Suprapubic skin (tissue), 4 donors: ENCODE measurements around the gene LDAH. TPM values are rescaled to one million over a fixed set of nuclear protein-coding genes. Genes with fewer than 3 reads are reported as not detected.

Source experiments
- DNase-seq, 2 donors: peaks; one replicate each; pipeline ENCODE4 v3.0.0-alpha.2; 2019; ENCODE audit warnings: low spot score in 2 of 2
- H3K27ac ChIP-seq: fragments of 200-600 bp; sonication (generic); one replicate; pipeline ENCODE4 v1.5.1; 2019
- H3K27me3 ChIP-seq: fragments of 200-600 bp; sonication (generic); one replicate; pipeline ENCODE4 v1.5.1; 2019
- H3K36me3 ChIP-seq: fragments of 200-600 bp; sonication (generic); one replicate; pipeline ENCODE4 v1.5.1; 2019
- H3K4me1 ChIP-seq: fragments of 200-600 bp; sonication (generic); one replicate; pipeline ENCODE4 v1.5.1; 2019
- H3K4me3 ChIP-seq: fragments of 200-600 bp; sonication (generic); one replicate; pipeline ENCODE4 v1.5.1; 2019; ENCODE audit warnings: mild to moderate bottlenecking
- H3K9me3 ChIP-seq: fragments of 200-600 bp; sonication (generic); one replicate; pipeline ENCODE4 v1.5.1; 2019
- EP300 ChIP-seq: sonication (generic); formaldehyde crosslinking; IDR thresholded peaks from one replicate; pipeline ENCODE4 v1.6.1; 2017; ENCODE audit warnings: antibody characterized with exemption
- POLR2A ChIP-seq, 2 donors: fragments of 450-650 bp; IDR thresholded peaks; one replicate each; pipeline ENCODE4 v1.6.1; 2017; ENCODE audit warnings: antibody characterized with exemption in 2 of 2, mild to moderate bottlenecking in 2 of 2, moderate library complexity in 2 of 2
- POLR2AphosphoS5 ChIP-seq, 3 donors: sonication (generic); formaldehyde crosslinking; IDR thresholded peaks; one replicate each; pipeline ENCODE4 v1.6.1; 2017; ENCODE audit warnings: antibody characterized with exemption in 3 of 3
- WGBS: methylation state at CpG from one replicate; pipeline ENCODE4 v1.1.5; 2018; 5-methylcytosine and 5-hydroxymethylcytosine counted together
- total RNA-seq, 4 donors: library from RNA; depleted of rRNA; stranded (reverse); fragments of >200 nt; gene quantifications; one replicate each; pipeline ENCODE4 v1.1.0, GENCODE V29; 2016
- TF ChIP-seq, protein P1 (sequence below), 2 donors: fragments of 200-600 bp in 1 of 2; fragments of 450-650 bp in 1 of 2; sonication (generic) in 1 of 2; IDR thresholded peaks; one replicate each; pipeline ENCODE4 v1.5.1; 2016 to 2019; ENCODE audit warnings: antibody characterized with exemption in 2 of 2, mild to moderate bottlenecking in 1 of 2, moderate library complexity in 1 of 2

The LDAH gene
- total RNA-seq, 4 donors from 2014 or later: 9.0 to 15.5 (median 10.4) TPM

DNA sequence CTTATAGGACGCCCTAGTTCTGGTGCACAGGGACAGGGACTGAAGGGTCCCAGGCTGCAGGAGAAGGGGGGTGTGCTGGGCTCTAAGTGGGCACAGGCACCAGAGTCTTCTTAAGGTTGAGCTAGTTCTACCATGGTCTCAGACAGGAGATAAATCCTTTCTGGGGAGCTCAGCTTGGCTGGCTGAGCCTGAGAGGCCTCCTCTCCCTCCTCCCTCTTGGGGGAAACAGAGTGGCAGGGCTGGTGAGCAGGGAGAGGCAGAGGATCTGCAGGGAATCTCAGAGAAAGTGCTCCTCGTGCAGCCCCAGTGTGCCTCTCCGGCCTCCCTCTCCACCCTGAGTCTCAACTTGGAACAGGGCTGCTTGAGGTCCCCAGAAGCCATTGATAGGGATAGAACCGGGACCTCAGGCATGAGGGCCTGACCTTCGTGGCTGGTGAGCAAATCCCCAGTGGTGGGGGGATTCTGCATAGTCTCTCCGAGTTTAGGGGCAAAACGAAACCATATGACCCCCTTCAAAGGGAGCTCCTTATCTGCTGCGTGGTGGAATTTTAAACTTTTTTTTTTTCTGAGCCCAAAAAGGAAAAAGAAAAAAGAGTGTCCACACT, 153.9 kb downstream of the LDAH start:
- no peak for TF ChIP-seq POLR2AphosphoS5 (IDR thresholded peaks at IDR 0.05)
- TF ChIP-seq, protein P1, sequence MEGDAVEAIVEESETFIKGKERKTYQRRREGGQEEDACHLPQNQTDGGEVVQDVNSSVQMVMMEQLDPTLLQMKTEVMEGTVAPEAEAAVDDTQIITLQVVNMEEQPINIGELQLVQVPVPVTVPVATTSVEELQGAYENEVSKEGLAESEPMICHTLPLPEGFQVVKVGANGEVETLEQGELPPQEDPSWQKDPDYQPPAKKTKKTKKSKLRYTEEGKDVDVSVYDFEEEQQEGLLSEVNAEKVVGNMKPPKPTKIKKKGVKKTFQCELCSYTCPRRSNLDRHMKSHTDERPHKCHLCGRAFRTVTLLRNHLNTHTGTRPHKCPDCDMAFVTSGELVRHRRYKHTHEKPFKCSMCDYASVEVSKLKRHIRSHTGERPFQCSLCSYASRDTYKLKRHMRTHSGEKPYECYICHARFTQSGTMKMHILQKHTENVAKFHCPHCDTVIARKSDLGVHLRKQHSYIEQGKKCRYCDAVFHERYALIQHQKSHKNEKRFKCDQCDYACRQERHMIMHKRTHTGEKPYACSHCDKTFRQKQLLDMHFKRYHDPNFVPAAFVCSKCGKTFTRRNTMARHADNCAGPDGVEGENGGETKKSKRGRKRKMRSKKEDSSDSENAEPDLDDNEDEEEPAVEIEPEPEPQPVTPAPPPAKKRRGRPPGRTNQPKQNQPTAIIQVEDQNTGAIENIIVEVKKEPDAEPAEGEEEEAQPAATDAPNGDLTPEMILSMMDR (IDR thresholded peaks at IDR 0.05): no peak
- no peak for TF ChIP-seq EP300
- TF ChIP-seq POLR2A (IDR thresholded peaks at IDR 0.05): no peak
- Histone ChIP-seq H3K4me3 (no peak overlapping the region), H3K4me1 (peaks cover 44% of the 10 kb centered on the region), H3K36me3 (no peaks in the 10 kb centered on the region), H3K9me3 (no peaks in the 10 kb centered on the region), H3K27me3 (peaks cover 98% of the 10 kb centered on the region), H3K27ac (no peak overlapping the region)
- DNase-seq: no peak
- WGBS: 78% methylated on average over 6 of the region's 8 CpGs

DNA sequence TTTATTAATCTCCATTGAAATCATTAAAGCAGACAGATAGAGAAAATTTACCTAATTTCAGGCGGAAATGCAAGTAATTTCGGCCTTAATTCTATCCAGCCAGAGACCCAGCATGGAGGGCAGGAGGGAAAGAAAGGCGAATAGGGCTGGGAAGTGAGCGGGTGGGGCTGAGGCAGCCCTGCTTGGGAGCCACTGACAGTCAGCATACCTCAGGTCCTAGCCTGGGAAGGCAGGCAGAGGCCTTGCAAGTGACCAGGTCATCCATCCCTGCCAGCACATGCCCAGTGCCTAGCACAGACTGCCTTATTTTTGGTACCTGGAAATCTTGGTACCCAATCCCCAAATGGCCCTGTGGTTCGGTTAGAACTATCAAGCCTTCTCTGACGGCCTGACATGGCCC, 154.4 kb downstream of the LDAH start:
- H3K4me3 ChIP-seq: no peak overlapping the region

DNA sequence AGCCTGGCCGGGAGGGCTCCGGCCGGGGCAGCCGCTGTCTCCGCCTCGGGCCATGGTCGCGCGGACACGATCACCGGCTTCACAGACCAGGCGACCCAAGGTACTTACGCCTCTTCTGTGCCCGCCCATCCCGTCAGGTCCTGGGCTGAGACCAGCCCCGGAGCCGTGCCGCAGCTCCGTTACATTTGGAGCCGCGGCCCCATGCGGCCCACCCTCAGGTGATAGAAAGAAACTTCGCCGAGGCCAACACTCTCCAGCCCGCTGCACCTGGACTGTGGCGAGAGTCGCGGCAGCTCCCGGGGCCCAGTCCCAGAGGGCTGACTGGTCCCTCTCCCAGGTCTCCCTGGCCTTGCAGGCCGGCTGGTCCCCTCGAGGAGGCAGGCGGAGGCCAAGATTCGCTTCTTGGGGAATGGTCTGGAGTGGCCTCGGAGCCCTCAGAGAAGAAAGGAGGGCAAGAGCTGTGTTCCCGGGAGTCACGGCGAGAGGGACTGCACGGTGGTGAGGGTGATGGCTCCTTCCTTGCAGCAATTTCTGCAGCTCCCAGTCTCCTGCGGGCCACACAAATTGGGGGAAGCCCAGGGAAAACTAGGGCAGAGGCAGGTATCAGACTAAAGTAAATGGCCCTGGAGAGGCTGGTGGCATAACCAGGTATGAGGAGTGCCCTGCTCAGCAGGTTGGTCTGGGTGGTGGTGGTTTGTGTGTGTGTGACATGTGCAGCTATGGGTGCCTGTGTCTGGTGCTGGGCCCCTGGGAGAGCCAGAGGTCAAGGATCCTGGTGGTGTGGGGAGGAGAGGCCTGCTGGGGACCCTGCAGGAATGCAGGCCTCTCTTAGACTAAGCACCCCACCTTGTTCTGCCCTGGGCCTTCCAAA, 155.1 kb downstream of the LDAH start:
- peak overlapping the region; percentile 53 for H3K4me3 ChIP-seq
- TF ChIP-seq POLR2AphosphoS5 (IDR thresholded peaks at IDR 0.05): no peak
- TF ChIP-seq EP300: no peak
- no peak for TF ChIP-seq POLR2A (IDR thresholded peaks at IDR 0.05)
- TF ChIP-seq, protein P1 (IDR thresholded peaks at IDR 0.05): no peak
- H3K36me3 ChIP-seq: no peaks in the 10 kb centered on the region
- H3K27me3 ChIP-seq: peaks cover 92% of the 10 kb centered on the region
- peak overlapping the region; percentile 12 for H3K27ac ChIP-seq
- peaks cover 44% of the 10 kb centered on the region for H3K4me1 ChIP-seq
- DNase-seq: no peak
- 56% methylated on average over 11 of the region's 39 CpGs for WGBS
- H3K9me3 ChIP-seq: no peaks in the 10 kb centered on the region

More for the DNA sequence above, 154.4 kb downstream of the LDAH start:
- Histone ChIP-seq H3K36me3 (no peaks in the 10 kb centered on the region), H3K27ac (no peak overlapping the region), H3K4me1 (peaks cover 44% of the 10 kb centered on the region), H3K27me3 (peaks cover 98% of the 10 kb centered on the region), H3K9me3 (no peaks in the 10 kb centered on the region)
- 94% methylated on average over 6 of the region's 6 CpGs for WGBS
- no peak for DNase-seq
- TF ChIP-seq, protein P1 (IDR thresholded peaks at IDR 0.05): no peak
- no peak for TF ChIP-seq POLR2A (IDR thresholded peaks at IDR 0.05)
- no peak for TF ChIP-seq POLR2AphosphoS5 (IDR thresholded peaks at IDR 0.05)
- TF ChIP-seq EP300: no peak

- Histone ChIP-seq H3K4me1 (peaks cover 44% of the 10 kb centered on the region), H3K27me3 (peaks cover 92% of the 10 kb centered on the region), H3K4me3 (peak overlapping the region; percentile 53), H3K9me3 (no peaks in the 10 kb centered on the region), H3K36me3 (no peaks in the 10 kb centered on the region), H3K27ac (peak overlapping the region; percentile 12)
- WGBS: no CpG with 5 or more reads among the region's 62 CpGs
- no peak for DNase-seq
- TF ChIP-seq, protein P1 (IDR thresholded peaks at IDR 0.05): no peak
- no peak for TF ChIP-seq EP300
- no peak for TF ChIP-seq POLR2AphosphoS5 (IDR thresholded peaks at IDR 0.05)
- TF ChIP-seq POLR2A (IDR thresholded peaks at IDR 0.05): no peak
Observed at GRCh38 chr2:20667151-20667530, 155.8 kb downstream of the LDAH start.
